Kidney (tissue), 14 donors: Measurements from ENCODE around the gene TACR2. TPM values are rescaled to one million over a fixed set of nuclear protein-coding genes. Genes with fewer than 3 reads are reported as not detected.

Experiments used
- DNase-seq, 5 donors: peaks; one replicate each; pipeline ENCODE4 v3.0.0-alpha.2; 2013 to 2020
- FAIRE-seq: peaks from 2 replicates; lab custom pipeline; 2012; peaks lifted over from hg19 to GRCh38; lab: Jason Lieb, UNC
- H3K27ac ChIP-seq, 2 donors: one replicate each; pipeline ENCODE4 v1.7.0; 2013; ENCODE audit warnings: low read depth in 2 of 2, low read length in 2 of 2, inconsistent platforms in 1 of 2
- H3K27me3 ChIP-seq: one replicate; pipeline ENCODE4 v1.7.1; 2013; ENCODE audit warnings: low read length, inconsistent platforms; ENCODE audit not compliant: control insufficient read depth, insufficient read depth
- H3K36me3 ChIP-seq, 3 donors: one replicate each; pipeline versions ENCODE4 v1.7.0 to v1.7.1; 2013; ENCODE audit warnings: low read length in 3 of 3, control low read depth in 1 of 3, inconsistent platforms in 1 of 3; ENCODE audit not compliant: insufficient read depth in 3 of 3, control insufficient read depth in 2 of 3
- H3K4me1 ChIP-seq, 3 donors: one replicate each; pipeline versions ENCODE4 v1.7.0 to v1.7.1; 2013; ENCODE audit warnings: low read length in 3 of 3, inconsistent platforms in 1 of 3, low read depth in 1 of 3; ENCODE audit not compliant: control insufficient read depth in 2 of 3, insufficient read depth in 2 of 3
- H3K4me3 ChIP-seq, 3 donors: one replicate each; pipeline versions ENCODE4 v1.7.0 to v1.8.1; 2013; ENCODE audit warnings: low read length in 3 of 3, control low read depth in 1 of 3, inconsistent platforms in 1 of 3
- H3K9ac ChIP-seq, 3 donors: one replicate each; pipeline versions ENCODE4 v1.7.0 to v1.7.1; 2013; ENCODE audit warnings: low read length in 3 of 3, control low read depth in 1 of 3, inconsistent platforms in 1 of 3
- H3K9me3 ChIP-seq, 3 donors: one replicate each; pipeline versions ENCODE4 v1.7.0 to v1.7.1; 2013; ENCODE audit warnings: low read length in 3 of 3, control low read depth in 1 of 3, inconsistent platforms in 1 of 3; ENCODE audit not compliant: control insufficient read depth in 2 of 3, insufficient read depth in 1 of 3
- CTCF ChIP-seq: IDR thresholded peaks from 3 replicates; pipeline ENCODE4 v1.5.1; 2012; ENCODE audit warnings: mild to moderate bottlenecking, moderate library complexity, borderline replicate concordance; ENCODE audit not compliant: insufficient read depth; ENCODE audit errors: extremely low read depth
- intact Hi-C: fragments of 100-400 bp; cut with DNase I; formaldehyde crosslinking; loops from one replicate; pipeline ENCODE4 v1.11.1; 2022
- polyA plus RNA-seq: library from polyadenylated mRNA; stranded (reverse); fragments of 350-450 nt; fragmentation: Illumina TruSeq; extraction: RNeasy Lipid Tissue Mini Kit (QIAGEN cat#74804); gene quantifications from one replicate; pipeline ENCODE4 v1.2.3, GENCODE V29; 2014; ENCODE audit warnings: low read depth, low replicate concordance; ENCODE audit not compliant: insufficient read depth
- total RNA-seq: library from RNA; stranded (reverse); fragmentation: NEBNext Ultra II Directional; extraction: Animal tissue kit (Norgen Biotek cat#: 25700); gene quantifications from one replicate; pipeline ENCODE4 v1.2.1, GENCODE V29; 2021
- donor health status: control.
- donor health status: control.
- donor health status: control.
- donor health status: control.
- donor health status: control.
- donor health status: DM: yes; HTN: yes; CAD: no.
- donor health status: Normal renal cell carcinoma (clear cell type).

TACR2 gene
- total and polyA plus RNA-seq, 2 donors from 2014 or later, result 0.37 to 0.38 TPM

- no peak for FAIRE-seq
- DNase-seq, result no peak
- no peak overlapping the region for H3K27ac ChIP-seq
- H3K4me3 ChIP-seq, result no peak overlapping the region
- no peak overlapping the region for H3K9ac ChIP-seq
- H3K4me1 ChIP-seq, result peaks cover 0 to 9% (median 7%) of the 10 kb centered on the region in 3 donors
- intact Hi-C loops, result no loop called here
- no peaks in the 10 kb centered on the region for H3K36me3 ChIP-seq
- H3K9me3 ChIP-seq, result no peaks in the 10 kb centered on the region
- TF ChIP-seq CTCF, result no peak
- H3K27me3 ChIP-seq, result no peaks in the 10 kb centered on the region
These were observed 26.6 kb upstream of the TACR2 start for GRCh38 chr10:69443354-69443753.

- intact Hi-C loops, result no loop called here
- TF ChIP-seq CTCF, result no peak
- no peaks in the 10 kb centered on the region for H3K27me3 ChIP-seq
- no peak for FAIRE-seq
- H3K4me3 ChIP-seq, result no peak overlapping the region
- no peak overlapping the region for H3K27ac ChIP-seq
- H3K9ac ChIP-seq, result no peak overlapping the region
- H3K4me1 ChIP-seq, result peaks cover 0 to 11% (median 10%) of the 10 kb centered on the region in 3 donors
- H3K36me3 ChIP-seq, result no peaks in the 10 kb centered on the region
- peak in 1 of 5 donors; percentile 16 for DNase-seq
- no peaks in the 10 kb centered on the region for H3K9me3 ChIP-seq
These were observed 23.2 kb upstream of the TACR2 start for GRCh38 chr10:69439813-69440506.

GRCh38 chr10:69439350-69439739 is 22.6 kb upstream of the TACR2 start:
- Histone ChIP-seq H3K27me3 (no peaks in the 10 kb centered on the region), H3K27ac (peak overlapping the region in 1 of 2 donors; percentile 62), H3K36me3 (no peaks in the 10 kb centered on the region), H3K4me1 (peaks cover 0 to 11% (median 10%) of the 10 kb centered on the region in 3 donors), H3K9ac (no peak overlapping the region), H3K9me3 (no peaks in the 10 kb centered on the region), H3K4me3 (no peak overlapping the region)
- TF ChIP-seq CTCF, result no peak
- intact Hi-C loops, result no loop called here
- FAIRE-seq, result no peak
- peak in 1 of 5 donors; percentile 84 for DNase-seq
